ENCODE results near the gene CLEC18C.
"Not testable (repeated sequence)": the region's sequence is repeated elsewhere in the genome, so short reads cannot be mapped to it uniquely, and the experiment has no call there.

CLEC18C gene

GRCh38 chr16:70173212-70173837, at the start of gene CLEC18C:
Gene CLEC18C, plus strand, starts transcription at chr16:70173787. Its CDS starts 492 bp downstream, at chr16:70174279.
- FAIRE-seq, result not testable (repeated sequence)

- FAIRE-seq, result not testable (repeated sequence)
Measured at GRCh38 chr16:70123822-70124221, 49.8 kb upstream of the CLEC18C start.

GRCh38 chr16:70126226-70126625, 47.4 kb upstream of the CLEC18C start:
- FAIRE-seq, result not testable (repeated sequence)

- FAIRE-seq, result not testable (repeated sequence)
Measured at GRCh38 chr16:70127706-70128105, 45.9 kb upstream of the CLEC18C start.

GRCh38 chr16:70128844-70129243, 44.7 kb upstream of the CLEC18C start:
- FAIRE-seq, result not testable (repeated sequence)

GRCh38 chr16:70135796-70136195, 37.8 kb upstream of the CLEC18C start:
- not testable (repeated sequence) for FAIRE-seq

GRCh38 chr16:70136595-70136994, 37.0 kb upstream of the CLEC18C start:
- FAIRE-seq, result not testable (repeated sequence)

GRCh38 chr16:70142739-70143138, 30.8 kb upstream of the CLEC18C start:
- FAIRE-seq, result not testable (repeated sequence)

GRCh38 chr16:70143231-70143895, 30.2 kb upstream of the CLEC18C start:
- not testable (repeated sequence) for FAIRE-seq

- FAIRE-seq, result not testable (repeated sequence)
Measured at GRCh38 chr16:70147853-70148252, 25.7 kb upstream of the CLEC18C start.

GRCh38 chr16:70148453-70148852, 25.1 kb upstream of the CLEC18C start:
- not testable (repeated sequence) for FAIRE-seq

- FAIRE-seq, result not testable (repeated sequence)
Measured at GRCh38 chr16:70149296-70149695, 24.3 kb upstream of the CLEC18C start.

GRCh38 chr16:70151391-70151790, 22.2 kb upstream of the CLEC18C start:
- FAIRE-seq, result no peak

GRCh38 chr16:70151941-70152509, 21.6 kb upstream of the CLEC18C start:
- no peak for FAIRE-seq

GRCh38 chr16:70152578-70153302, 20.8 kb upstream of the CLEC18C start:
- FAIRE-seq, result no peak

- not testable (repeated sequence) for FAIRE-seq
Measured at GRCh38 chr16:70154736-70155135, 18.9 kb upstream of the CLEC18C start.

- FAIRE-seq, result no peak
Measured at GRCh38 chr16:70156207-70156978, 17.2 kb upstream of the CLEC18C start.

- FAIRE-seq, result no peak
Measured at GRCh38 chr16:70157105-70157476, 16.5 kb upstream of the CLEC18C start.

GRCh38 chr16:70157477-70158260, 15.9 kb upstream of the CLEC18C start:
- no peak for FAIRE-seq

GRCh38 chr16:70158261-70158939, 15.2 kb upstream of the CLEC18C start:
- FAIRE-seq, result no peak

Data from endometrium (tissue), 2 donors.